NCI-H1105 treated with DMSO at 0.1 percent for 48 hours (cell line): Measurements from ENCODE around the gene ADISSP.

Source experiments
- DNase-seq: peaks from one replicate; lab custom pipeline; 2025; lab: John Stamatoyannopoulos, UW

The ADISSP gene

GRCh38 chr20:3714092-3714491 lies 53.5 kb downstream of the ADISSP start:
- DNase-seq = no peak

GRCh38 chr20:3712279-3712873 lies 55.2 kb downstream of the ADISSP start, which contains the start of gene SIGLEC1:
Gene SIGLEC1 (minus strand): TSS chr20:3712600. CDS start chr20:3707128, 5,472 bp downstream.
- no peak for DNase-seq

GRCh38 chr20:3711484-3711941 lies 56.0 kb downstream of the ADISSP start:
- no peak for DNase-seq

GRCh38 chr20:3710703-3711483 lies 56.7 kb downstream of the ADISSP start:
- DNase-seq = peak; percentile 43

GRCh38 chr20:3710011-3710466 lies 57.5 kb downstream of the ADISSP start:
- DNase-seq = no peak

GRCh38 chr20:3707508-3707899 lies 60.0 kb downstream of the ADISSP start:
- DNase-seq = no peak

GRCh38 chr20:3706774-3707507 lies 60.6 kb downstream of the ADISSP start:
- DNase-seq = no peak

- DNase-seq = no peak
These were observed 61.4 kb downstream of the ADISSP start for GRCh38 chr20:3705970-3706739.

- DNase-seq = no peak
These were observed 62.0 kb downstream of the ADISSP start for GRCh38 chr20:3705491-3705969.

GRCh38 chr20:3704087-3704486 lies 63.5 kb downstream of the ADISSP start:
- DNase-seq = no peak
